HG02870 (cell line): Measurements from ENCODE around the gene UBA3.
A peak's percentile ranks its signal among the peaks of the same experiment; 100 is the strongest.

Experiments used
- ATAC-seq: cut with Tn5 transposase; IDR thresholded peaks from one replicate; pipeline ENCODE4 v1.9.1; 2021; ENCODE audit warnings: mild to moderate bottlenecking, moderate library complexity; ENCODE audit not compliant: unreplicated experiment

The UBA3 gene

GRCh38 chr3:69080233-69080920, at the start of gene UBA3:
Gene UBA3, minus strand, starts transcription at chr3:69080365. Its CDS starts 12 bp downstream, at chr3:69080353.
- peak; percentile 32 for ATAC-seq

GRCh38 chr3:69129531-69129930, 49.4 kb upstream of the UBA3 start:
- ATAC-seq = no peak

- no peak for ATAC-seq
Measured at GRCh38 chr3:69128509-69128908, 48.3 kb upstream of the UBA3 start.

GRCh38 chr3:69126999-69127398, 46.8 kb upstream of the UBA3 start:
- no peak for ATAC-seq

GRCh38 chr3:69126216-69126615, 46.1 kb upstream of the UBA3 start:
- ATAC-seq = no peak

- no peak for ATAC-seq
Measured at GRCh38 chr3:69122403-69122802, 42.2 kb upstream of the UBA3 start, which contains the start of gene LMOD3. Gene LMOD3, minus strand, starts transcription at chr3:69122595. Its CDS starts 209 bp downstream, at chr3:69122386.

- no peak for ATAC-seq
Measured at GRCh38 chr3:69121950-69122349, 41.8 kb upstream of the UBA3 start.

GRCh38 chr3:69121513-69121912, 41.3 kb upstream of the UBA3 start:
- ATAC-seq = no peak

GRCh38 chr3:69120879-69121464, 40.8 kb upstream of the UBA3 start:
- peak; percentile 77 for ATAC-seq

- ATAC-seq = no peak
Measured at GRCh38 chr3:69119681-69120080, 39.5 kb upstream of the UBA3 start.

- ATAC-seq = no peak
Measured at GRCh38 chr3:69119138-69119537, 39.0 kb upstream of the UBA3 start.

- ATAC-seq = no peak
Measured at GRCh38 chr3:69118555-69118954, 38.4 kb upstream of the UBA3 start.

GRCh38 chr3:69116897-69117296, 36.7 kb upstream of the UBA3 start:
- ATAC-seq = no peak

- ATAC-seq = no peak
Measured at GRCh38 chr3:69116162-69116561, 36.0 kb upstream of the UBA3 start.

GRCh38 chr3:69115731-69116130, 35.6 kb upstream of the UBA3 start:
- ATAC-seq = no peak

GRCh38 chr3:69113536-69113935, 33.4 kb upstream of the UBA3 start:
- ATAC-seq = no peak

GRCh38 chr3:69110941-69111546, 30.9 kb upstream of the UBA3 start:
- no peak for ATAC-seq

GRCh38 chr3:69108811-69109210, 28.6 kb upstream of the UBA3 start:
- no peak for ATAC-seq

- ATAC-seq = no peak
Measured at GRCh38 chr3:69107841-69108240, 27.7 kb upstream of the UBA3 start.

GRCh38 chr3:69105320-69105719, 25.2 kb upstream of the UBA3 start:
- no peak for ATAC-seq

- ATAC-seq = no peak
Measured at GRCh38 chr3:69104586-69104985, 24.4 kb upstream of the UBA3 start.

GRCh38 chr3:69103123-69103522, 23.0 kb upstream of the UBA3 start:
- no peak for ATAC-seq
